ENCODE data around the gene CELF3.
"Not testable (repeated sequence)": the region's sequence is repeated elsewhere in the genome, so short reads cannot be mapped to it uniquely, and the experiment has no call there.

CELF3 gene

DNA sequence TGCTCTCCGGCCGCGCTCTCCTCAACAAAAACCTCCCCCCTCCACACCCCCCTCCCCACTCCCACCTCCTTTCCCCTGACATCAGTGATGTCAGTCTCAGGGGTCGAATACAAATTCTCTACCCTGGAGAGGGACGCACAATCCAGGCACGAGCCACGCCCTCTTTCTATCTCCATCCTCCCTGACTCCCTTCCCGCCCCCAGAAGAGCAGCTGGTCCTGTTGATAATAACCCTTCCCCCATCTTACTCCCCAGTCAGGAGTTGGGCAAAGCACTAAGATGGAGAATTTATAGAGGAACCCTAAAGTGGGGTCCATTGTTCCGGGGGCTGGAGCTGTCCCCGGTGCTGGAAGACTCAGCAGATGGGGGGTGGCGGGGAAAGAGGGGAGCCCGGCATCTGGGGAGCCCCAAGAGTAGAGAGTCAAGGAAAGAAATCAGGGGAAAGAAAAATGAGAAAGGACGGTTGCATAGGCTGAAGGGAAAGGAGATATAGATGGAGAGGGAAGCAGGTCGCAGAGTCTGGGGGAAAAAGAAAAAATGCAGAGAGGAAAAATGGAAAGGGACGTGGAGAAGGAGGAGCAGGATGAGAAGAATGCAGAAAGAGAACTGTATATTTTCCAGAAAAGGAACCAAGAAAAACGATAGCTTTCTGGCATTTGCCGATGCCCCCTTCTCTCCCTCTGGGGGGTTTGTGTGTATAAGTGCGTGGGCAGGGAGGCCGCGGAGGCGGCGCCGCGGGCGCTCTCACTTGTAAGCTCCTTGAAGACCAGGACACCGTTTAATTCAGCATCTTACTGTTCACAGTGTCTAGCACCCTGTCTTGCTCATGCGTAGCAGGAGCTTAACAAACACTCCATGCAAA lies at the start of gene CELF3:
Gene CELF3, minus strand, starts transcription at position 33 of the 861 bp plus-strand sequence. CDS start 783 bp downstream, outside the sequence.
- peak; percentile 94 for DNase-seq

- DNase-seq = no peak
Measured at GRCh38 chr1:151763990-151764389, 47.4 kb upstream of the CELF3 start.

DNA sequence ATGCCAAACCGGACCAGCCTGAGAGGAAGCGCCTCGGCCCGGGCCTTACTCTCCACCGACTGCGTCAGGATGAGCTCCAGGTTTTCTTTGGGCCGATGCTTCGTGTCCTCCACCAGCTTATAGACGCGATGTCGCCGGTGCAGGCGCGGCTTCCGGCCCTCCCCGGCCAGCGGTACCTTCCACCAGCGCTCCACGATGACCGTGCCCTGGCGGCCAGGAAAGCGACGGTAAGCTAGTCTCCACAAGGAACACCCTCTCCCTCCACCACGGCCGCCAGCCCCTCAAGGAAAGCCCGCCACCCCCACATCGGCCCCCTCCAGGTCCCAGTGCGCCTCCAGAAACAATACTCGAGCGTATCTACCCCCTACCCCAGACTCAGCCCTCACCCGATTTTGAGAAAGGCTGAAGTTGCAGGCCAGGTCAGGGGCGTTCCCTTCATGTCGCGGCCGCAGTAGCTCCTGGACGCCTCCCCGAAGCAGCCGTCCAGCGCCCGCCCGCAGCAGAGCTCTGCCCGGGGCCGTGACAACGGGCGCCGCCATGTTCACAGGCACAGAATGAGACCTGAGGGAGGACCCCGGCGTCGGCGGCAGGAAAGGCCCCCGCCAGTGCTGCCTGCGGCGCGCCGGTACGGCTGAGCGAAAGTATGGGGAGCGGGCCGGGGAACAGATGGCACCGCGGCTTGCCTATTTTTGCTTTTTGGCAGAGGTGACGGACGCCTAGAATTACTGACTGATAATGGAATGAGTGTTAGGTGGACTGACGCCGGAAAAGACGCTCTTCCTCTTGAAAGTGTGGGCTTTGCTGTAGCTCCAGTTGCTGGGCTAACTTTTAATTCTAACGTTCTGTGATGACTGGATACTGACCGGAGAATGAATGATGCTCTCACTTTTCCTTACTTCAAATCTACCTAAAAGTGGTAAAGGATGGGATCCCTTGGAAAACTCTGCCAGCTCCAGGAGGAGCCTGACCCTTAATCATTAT lies 46.6 kb upstream of the CELF3 start, which contains the start of gene MRPL9:
Gene MRPL9, minus strand, starts transcription at position 556 of the 981 bp plus-strand sequence. Its CDS starts 17 bp downstream, at position 539.
- DNase-seq = peak; percentile 70

- no peak for DNase-seq
Measured at GRCh38 chr1:151760597-151761385, 44.2 kb upstream of the CELF3 start.

- DNase-seq = no peak
Measured at GRCh38 chr1:151759241-151759640, 42.6 kb upstream of the CELF3 start.

GRCh38 chr1:151756291-151756690 lies 39.7 kb upstream of the CELF3 start:
- DNase-seq = no peak

GRCh38 chr1:151741516-151741915 lies 24.9 kb upstream of the CELF3 start:
- no peak for DNase-seq

GRCh38 chr1:151739590-151740355 lies 23.2 kb upstream of the CELF3 start:
- DNase-seq = no peak

- DNase-seq = no peak
Measured at GRCh38 chr1:151737479-151737878, 20.9 kb upstream of the CELF3 start.

- no peak for DNase-seq
Measured at GRCh38 chr1:151737026-151737425, 20.4 kb upstream of the CELF3 start.

DNA sequence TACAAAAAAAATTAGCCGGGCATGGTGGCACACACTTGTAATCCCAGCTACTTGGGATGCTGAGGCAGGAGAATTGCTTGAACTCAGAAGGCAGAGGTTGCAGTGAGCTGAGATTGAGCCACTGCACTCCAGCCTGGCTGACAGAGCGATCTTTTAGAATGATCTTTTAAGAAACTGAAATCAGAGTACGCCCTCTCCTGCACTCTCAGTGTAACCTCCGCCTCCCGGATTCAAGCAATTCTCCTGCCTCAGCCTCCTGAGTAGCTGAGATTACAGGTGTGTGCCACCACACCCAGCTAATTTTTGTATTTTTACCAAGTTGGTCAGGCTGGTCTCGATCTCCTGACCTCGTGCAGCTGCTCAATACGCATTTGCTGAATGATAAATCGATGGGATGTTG lies 17.4 kb upstream of the CELF3 start:
- not testable (repeated sequence) for DNase-seq

- no peak for DNase-seq
Measured at GRCh38 chr1:151733126-151733525, 16.5 kb upstream of the CELF3 start.

DNA sequence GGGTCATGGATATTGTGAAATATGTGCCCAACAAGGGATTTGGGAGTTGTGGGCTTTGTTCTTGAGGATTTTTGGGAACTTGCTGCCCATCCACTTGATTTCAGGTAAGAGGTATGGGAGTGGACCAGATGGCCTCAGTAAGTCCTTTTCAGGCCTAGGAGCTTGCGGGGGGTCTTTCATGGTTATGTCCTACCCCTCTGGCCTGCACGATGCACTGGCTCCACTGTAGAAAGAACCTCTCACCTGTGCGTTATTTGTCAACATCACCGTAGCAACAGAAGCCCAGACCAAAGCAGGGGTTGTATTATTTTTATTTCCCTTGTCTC lies 13.3 kb upstream of the CELF3 start:
- DNase-seq = no peak

DNA sequence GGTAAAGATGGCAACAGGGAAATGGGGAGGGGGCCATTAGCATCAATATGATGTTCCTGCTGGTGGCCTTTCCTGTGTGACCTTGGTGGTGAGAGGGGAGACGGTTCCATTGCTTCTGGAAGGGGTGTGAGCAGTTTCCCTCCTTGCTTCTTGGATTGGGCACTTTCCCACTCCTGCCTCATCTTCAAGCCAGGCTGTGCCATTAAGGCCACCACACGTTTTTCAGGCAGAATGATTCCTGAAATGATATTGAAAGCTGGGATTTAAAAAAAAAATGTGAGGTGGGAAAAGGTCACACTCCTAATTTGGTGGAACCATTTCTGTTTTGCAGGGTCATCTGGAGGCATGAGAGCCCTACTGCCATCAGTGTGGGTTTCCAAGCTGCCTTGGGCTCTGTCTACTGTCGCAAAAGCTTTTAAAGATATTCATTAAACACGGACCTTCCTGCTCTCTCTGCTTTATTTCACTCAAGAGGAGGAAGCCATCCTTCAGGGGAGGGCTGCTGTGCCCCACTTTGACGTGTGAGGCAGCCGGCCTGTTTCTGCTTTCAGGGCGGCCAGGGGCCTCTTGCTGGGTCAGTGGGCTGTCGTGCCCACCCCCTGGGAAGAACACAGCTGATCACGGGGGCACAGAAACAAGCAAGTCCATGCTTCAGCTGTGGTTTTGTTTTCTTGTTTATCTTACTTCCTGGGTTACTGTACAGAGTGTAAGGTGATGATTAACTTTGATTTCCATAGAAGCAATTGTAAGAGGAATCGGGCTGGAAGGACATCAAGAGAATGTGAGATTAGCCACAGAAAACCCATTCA lies 12.8 kb upstream of the CELF3 start:
- DNase-seq = no peak

DNA sequence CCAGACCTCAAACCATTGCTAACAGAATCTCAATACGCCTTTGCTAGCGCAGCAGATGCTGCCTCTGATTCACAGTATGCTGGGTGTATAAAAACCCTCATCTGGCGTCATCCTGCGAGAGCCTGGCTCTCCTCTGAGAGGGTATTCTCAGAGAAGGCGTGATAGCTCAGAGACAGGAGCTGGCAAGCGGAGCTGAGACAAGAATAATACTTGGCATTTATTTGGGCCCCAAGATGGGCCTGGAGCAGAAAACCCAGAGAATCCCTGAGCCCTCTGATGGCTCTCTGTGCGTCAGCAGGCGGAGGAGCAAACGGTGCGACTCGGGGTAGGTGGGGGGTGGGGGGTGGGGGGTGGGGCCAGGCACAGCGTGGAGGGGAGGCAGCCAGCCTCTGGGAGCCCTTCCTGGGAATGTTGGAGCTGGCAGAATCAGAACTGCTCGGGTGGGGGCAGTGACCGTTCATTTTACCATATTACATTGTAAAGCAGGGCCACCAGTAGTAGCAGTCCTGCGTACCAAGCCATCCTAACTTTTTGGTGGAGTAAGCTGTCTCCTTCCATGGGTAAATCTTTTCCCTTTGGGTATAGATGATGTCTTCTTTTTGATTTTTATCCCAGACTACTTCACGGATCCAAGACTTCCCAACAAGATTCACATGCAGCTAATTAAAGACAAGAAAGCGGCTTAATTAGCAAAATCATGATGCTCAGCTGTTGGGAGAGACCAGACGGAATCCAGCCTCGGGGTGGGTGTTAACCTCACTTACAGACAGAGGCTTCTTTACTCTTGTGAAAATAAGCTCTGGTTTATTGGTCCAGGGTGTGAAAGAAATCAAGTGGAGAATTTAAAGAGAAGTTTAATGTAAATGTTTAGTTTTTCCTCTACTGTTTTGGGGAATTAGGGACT lies 11.8 kb upstream of the CELF3 start:
- no peak for DNase-seq

GRCh38 chr1:151723726-151724370 lies 7.2 kb upstream of the CELF3 start:
- DNase-seq = no peak

GRCh38 chr1:151721788-151722510 lies 5.3 kb upstream of the CELF3 start:
- no peak for DNase-seq

DNA sequence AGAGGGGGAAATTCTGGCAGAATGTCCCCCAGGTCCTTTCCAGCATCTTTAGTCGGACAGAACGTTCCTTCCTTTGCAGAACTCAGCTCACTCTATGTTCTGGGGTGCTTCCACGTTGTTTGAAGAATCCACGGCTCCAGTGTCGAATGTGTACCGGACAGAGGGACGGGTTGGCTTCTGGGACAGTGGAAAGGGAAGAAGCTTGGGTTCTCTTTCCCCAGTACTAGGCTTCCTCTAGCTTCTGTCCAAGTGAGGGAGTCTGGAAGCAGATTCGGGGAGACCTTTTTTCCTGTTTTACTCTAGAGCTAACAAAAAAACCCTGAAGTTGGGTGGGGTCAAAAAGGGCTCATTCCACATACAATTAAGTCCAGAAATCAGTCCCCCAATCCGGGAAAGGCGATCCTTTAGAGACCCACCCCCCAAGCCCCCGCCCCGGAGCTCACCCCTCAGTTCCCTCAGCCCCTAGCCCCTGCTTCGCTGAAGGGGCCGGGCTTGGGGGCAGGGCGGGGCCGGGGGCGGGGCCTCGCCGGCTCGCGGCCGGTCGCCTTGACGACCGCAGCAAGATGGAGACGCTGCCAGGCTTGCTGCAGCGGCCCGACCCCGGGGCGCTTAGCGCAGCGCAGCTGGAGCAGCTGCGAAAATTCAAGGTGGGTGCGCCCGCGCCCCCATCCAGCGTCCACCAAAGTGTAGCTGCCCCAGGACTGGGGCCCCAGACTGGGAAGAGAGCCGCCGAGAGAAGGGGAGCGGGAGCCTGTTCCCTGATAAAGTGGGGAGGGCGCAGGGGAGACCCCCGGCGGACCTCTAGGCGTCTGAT lies 4.6 kb upstream of the CELF3 start, which contains the start of gene RIIAD1:
Gene RIIAD1, plus strand, starts transcription at position 549 of the 814 bp plus-strand sequence. Its CDS starts 15 bp downstream, at position 564.
- peak; percentile 6 for DNase-seq

All from NCI-H1092 (cell line).